ENCODE results near the gene TRABD.
"Not testable (repeated sequence)": the region's sequence is repeated elsewhere in the genome, so short reads cannot be mapped to it uniquely, and the experiment has no call there.

Gene TRABD

GRCh38 chr22:50204571-50204970 is 18.9 kb downstream of the TRABD start:
- DNase-seq (ENCODE audit: low read depth), result no peak

GRCh38 chr22:50204998-50205397 is 19.3 kb downstream of the TRABD start:
- not testable (repeated sequence) for DNase-seq (ENCODE audit: low read depth)

- DNase-seq (ENCODE audit: low read depth), result no peak
These were observed 20.3 kb downstream of the TRABD start for GRCh38 chr22:50205781-50206569.

GRCh38 chr22:50206599-50206998 is 20.9 kb downstream of the TRABD start:
- peak; percentile 45 for DNase-seq (ENCODE audit: low read depth)

- no peak for DNase-seq (ENCODE audit: low read depth)
These were observed 21.8 kb downstream of the TRABD start for GRCh38 chr22:50207383-50208140.

- DNase-seq (ENCODE audit: low read depth), result no peak
These were observed 22.8 kb downstream of the TRABD start for GRCh38 chr22:50208430-50208938.

- no peak for DNase-seq (ENCODE audit: low read depth)
These were observed 23.5 kb downstream of the TRABD start for GRCh38 chr22:50208939-50209892.

GRCh38 chr22:50209893-50210292 is 24.2 kb downstream of the TRABD start:
- DNase-seq (ENCODE audit: low read depth), result peak; percentile 52

GRCh38 chr22:50210378-50211139 is 24.8 kb downstream of the TRABD start:
- DNase-seq (ENCODE audit: low read depth), result no peak

GRCh38 chr22:50211147-50211546 is 25.4 kb downstream of the TRABD start:
- DNase-seq (ENCODE audit: low read depth), result no peak

- DNase-seq (ENCODE audit: low read depth), result no peak
These were observed 27.6 kb downstream of the TRABD start for GRCh38 chr22:50213263-50213662.

GRCh38 chr22:50215297-50216054 is 29.8 kb downstream of the TRABD start:
- no peak for DNase-seq (ENCODE audit: low read depth)

- DNase-seq (ENCODE audit: low read depth), result no peak
These were observed 30.5 kb downstream of the TRABD start for GRCh38 chr22:50216055-50216683.

GRCh38 chr22:50216684-50217520 is 31.2 kb downstream of the TRABD start:
- DNase-seq (ENCODE audit: low read depth), result no peak

GRCh38 chr22:50217543-50218152 is 31.9 kb downstream of the TRABD start:
- DNase-seq (ENCODE audit: low read depth), result no peak

- DNase-seq (ENCODE audit: low read depth), result no peak
These were observed 32.7 kb downstream of the TRABD start for GRCh38 chr22:50218153-50218995.

GRCh38 chr22:50218996-50219727 is 33.4 kb downstream of the TRABD start:
- peak; percentile 87 for DNase-seq (ENCODE audit: low read depth)
